A549 (cell line): Measurements from ENCODE around the gene MFAP1.

Source experiments
- CTCF ChIP-seq: fragments of >200 bp; sonication (Bioruptor Twin); formaldehyde crosslinking; IDR thresholded peaks from 3 replicates; pipeline ENCODE4 v1.5.1; 2016
- HMGXB4 ChIP-seq: fragments of 250-450 bp; sonication (Bioruptor Pico); IDR thresholded peaks from 2 replicates; pipeline ENCODE4 v1.5.0; 2021; ENCODE audit warnings: mild to moderate bottlenecking, moderate library complexity, borderline replicate concordance
- POLR2A ChIP-seq: IDR thresholded peaks from 2 replicates; pipeline ENCODE4 v1.6.1; 2012; ENCODE audit warnings: mild to moderate bottlenecking, low read length

- TF ChIP-seq HMGXB4 (CRISPR knock-in tag) (no peak), CTCF (no peak), POLR2A (no peak)
Measured at GRCh38 chr15:43776101-43776717, 48.3 kb downstream of the MFAP1 start.
